Endothelial cell of umbilical vein (primary cell): Measurements from ENCODE around the gene ACTR3. TPM values are rescaled to one million over a fixed set of nuclear protein-coding genes. Genes with fewer than 3 reads are reported as not detected.

Experiments used
- BruUV-seq: library from RNA; stranded (reverse); fragments of 400-500 nt; replicated peaks from 2 replicates; lab custom pipeline; 2021; lab: Mats Ljungman, UMichigan
- CTCF ChIA-PET: fragments of 300-600, 350-600 bp; sonication (Branson Sonifier 250); formaldehyde crosslinking; loops from one replicate; lab custom pipeline; 2021; ENCODE audit warnings: antibody characterized with exemption, inconsistent platforms; lab: Charles Lee
- POLR2A ChIA-PET: fragments of 300-600, 350-600 bp; sonication (Branson Sonifier 250); formaldehyde crosslinking; loops from one replicate; lab custom pipeline; 2021; ENCODE audit warnings: antibody characterized with exemption, inconsistent platforms; lab: Charles Lee
- DNase-seq: peaks from one replicate; pipeline ENCODE4 v3.0.0-alpha.2; 2011; ENCODE audit warnings: low read depth, low spot score
- FAIRE-seq: peaks from 2 replicates; lab custom pipeline; 2011; peaks lifted over from hg19 to GRCh38; lab: Jason Lieb, UNC
- H2AFZ ChIP-seq: 2 replicates; pipeline ENCODE4 v1.6.0; 2012; ENCODE audit warnings: low read depth, low read length, control low read depth, inconsistent platforms
- H3K27ac ChIP-seq: 2 replicates; pipeline ENCODE4 v1.5.1; 2011; ENCODE audit warnings: low read depth, mild to moderate bottlenecking, control low read depth, low read length, moderate library complexity; ENCODE audit not compliant: insufficient read depth
- H3K27me3 ChIP-seq, 2 experiments: 2 replicates each; pipeline versions ENCODE4 v1.6.0 to v1.6.1; 2011; ENCODE audit warnings: low read length in 2 of 2, mixed read lengths in 1 of 2; ENCODE audit not compliant: control insufficient read depth in 2 of 2, insufficient read depth in 2 of 2
- H3K36me3 ChIP-seq, 2 experiments: 2 replicates in 1 of 2; 3 replicates in 1 of 2; pipeline ENCODE4 v1.5.1; 2011; ENCODE audit warnings: low read length in 2 of 2, mild to moderate bottlenecking in 1 of 2, moderate library complexity in 1 of 2; ENCODE audit not compliant: control insufficient read depth in 2 of 2, insufficient read depth in 2 of 2; ENCODE audit errors: extremely low read depth in 1 of 2
- H3K4me1 ChIP-seq: 3 replicates; pipeline ENCODE4 v1.5.1; 2011; ENCODE audit warnings: mild to moderate bottlenecking, low read length; ENCODE audit not compliant: control insufficient read depth, insufficient read depth; ENCODE audit errors: extremely low read depth
- H3K4me2 ChIP-seq: 2 replicates; pipeline ENCODE4 v1.6.1; 2011; ENCODE audit warnings: low read length, control low read depth, mixed read lengths; ENCODE audit not compliant: insufficient read depth
- H3K4me3 ChIP-seq, 3 experiments: fragments of 200-600 bp in 1 of 3; sonication (generic), shearing (Covaris generic) in 1 of 3; replicated peaks in 1 of 3; 2 replicates each; pipeline ENCODE4 v1.5.1; 2011 to 2016; ENCODE audit warnings: control low read depth in 3 of 3, low read length in 3 of 3, mild to moderate bottlenecking in 2 of 3, inconsistent platforms in 1 of 3, low read depth in 1 of 3, moderate library complexity in 1 of 3; ENCODE audit not compliant: insufficient read depth in 1 of 3
- H3K79me2 ChIP-seq: 2 replicates; pipeline ENCODE4 v1.6.0; 2012; ENCODE audit warnings: low read length, inconsistent platforms; ENCODE audit not compliant: control insufficient read depth, insufficient read depth
- H3K9ac ChIP-seq: replicated peaks from 2 replicates; pipeline ENCODE3; 2011; ENCODE audit warnings: low read length, control low read depth; ENCODE audit not compliant: insufficient read depth; ENCODE audit errors: extremely low read depth
- H3K9me1 ChIP-seq: replicated peaks from 3 replicates; pipeline ENCODE4 v1.6.0; 2011; ENCODE audit warnings: mild to moderate bottlenecking, low read length; ENCODE audit not compliant: control insufficient read depth, insufficient read depth; ENCODE audit errors: extremely low read depth
- H3K9me3 ChIP-seq: replicated peaks from 2 replicates; pipeline ENCODE4 v1.5.1; 2012; ENCODE audit warnings: low read length, inconsistent platforms; ENCODE audit not compliant: control insufficient read depth, insufficient read depth
- H4K20me1 ChIP-seq: replicated peaks from 2 replicates; pipeline ENCODE3; 2011; ENCODE audit warnings: mild to moderate bottlenecking, low read length; ENCODE audit not compliant: control insufficient read depth, insufficient read depth; ENCODE audit errors: extremely low read depth
- EZH2 ChIP-seq: IDR thresholded peaks from 2 replicates; pipeline ENCODE4 v1.6.1; 2012; ENCODE audit warnings: borderline replicate concordance, low read depth, mild to moderate bottlenecking, moderate library complexity, low read length, inconsistent platforms; ENCODE audit not compliant: severe bottlenecking
- GATA2 ChIP-seq: IDR thresholded peaks from 2 replicates; pipeline ENCODE4 v1.7.0; 2011; ENCODE audit warnings: low read depth, mild to moderate bottlenecking, moderate library complexity, mixed read lengths, low read length; ENCODE audit not compliant: insufficient read length, insufficient read depth
- JUN ChIP-seq: IDR thresholded peaks from 2 replicates; pipeline ENCODE4 v1.6.1; 2011; ENCODE audit warnings: borderline replicate concordance, low read depth; ENCODE audit not compliant: insufficient read length, insufficient read depth
- POLR2A ChIP-seq: IDR thresholded peaks from 2 replicates; pipeline ENCODE4 v1.6.1; 2012; ENCODE audit warnings: low read depth, mild to moderate bottlenecking, control low read depth, low read length
- dilution Hi-C: fragments of 300-500 bp; cut with MboI; formaldehyde crosslinking; loops from one replicate; pipeline ENCODE4 v1.15.0; 2019; ENCODE audit warnings: low sequenced_read_pairs; ENCODE audit not compliant: extremely low pct_ligation_motif_present
- intact Hi-C: fragments of 100-400 bp; cut with micrococcal nuclease; formaldehyde crosslinking; loops from one replicate; pipeline ENCODE4 v1.10.0; 2022
- polyA plus RNA-seq, 4 experiments: library from polyadenylated mRNA; depleted of rRNA in 3 of 4; stranded (reverse) in 3 of 4; unstranded in 1 of 4; fragments of >200 nt; gene quantifications; 2 replicates each; pipeline versions ENCODE4 v1.2.1 to v1.2.3, GENCODE V29; 2011 to 2012; ENCODE audit warnings: missing spikeins in 1 of 4
- small RNA-seq: library from RNA; depleted of rRNA; stranded (forward); fragments of <200 nt; gene quantifications from one replicate; pipeline ENCODE3, GENCODE V24; 2012; ENCODE audit warnings: low replicate concordance, low read depth; ENCODE audit not compliant: insufficient read depth, insufficient read length
- total RNA-seq: library from RNA; stranded (reverse); gene quantifications from 2 replicates; pipeline ENCODE4 v1.2.3, GENCODE V29; 2021
- TF ChIP-seq, protein P1 (sequence below): IDR thresholded peaks from 2 replicates; pipeline ENCODE4 v1.6.1; 2011; ENCODE audit not compliant: insufficient read depth, insufficient read length
- TF ChIP-seq, protein P2 (sequence below), 2 donors: IDR thresholded peaks; 1 replicate in 1 of 2; 2 replicates in 1 of 2; pipeline ENCODE4 v1.5.1; 2011; ENCODE audit warnings: low read length in 2 of 2, mild to moderate bottlenecking in 2 of 2, moderate library complexity in 2 of 2, control low read depth in 1 of 2, inconsistent platforms in 1 of 2, low read depth in 1 of 2; ENCODE audit not compliant: insufficient read depth in 1 of 2; ENCODE audit errors: extremely low read depth in 1 of 2

Gene ACTR3
- total and polyA plus RNA-seq, 2 donors (not counting 3 experiments of a cell fraction or from before 2014, with no cell fraction given), result 120 to 401 TPM

DNA sequence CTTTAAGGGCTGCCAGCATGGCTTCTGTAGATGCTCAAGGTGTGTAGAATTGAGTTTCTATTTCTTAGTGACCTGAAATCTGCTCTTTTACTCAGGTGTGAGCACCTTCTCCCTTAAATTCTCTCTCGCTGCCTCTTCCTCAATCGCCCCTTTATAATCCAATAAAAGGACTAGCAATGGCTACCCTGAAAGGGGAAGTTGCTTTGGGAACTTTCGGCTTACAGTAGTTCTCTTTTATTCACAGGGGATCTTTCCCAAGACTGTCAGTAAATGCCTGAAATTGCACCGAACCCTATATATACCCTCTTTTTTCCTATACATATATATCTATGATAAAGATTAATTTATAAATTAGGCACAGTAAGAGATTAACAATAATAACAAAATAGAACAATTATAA, 121.8 kb downstream of the ACTR3 start:
- Histone ChIP-seq H3K9me1 (no peaks in the 10 kb centered on the region), H3K4me3 (no peak overlapping the region), H3K4me2 (no peak overlapping the region), H3K9ac (no peak overlapping the region), H3K27ac (no peak overlapping the region), H3K79me2 (no peaks in the 10 kb centered on the region), H3K4me1 (no peaks in the 10 kb centered on the region), H2AFZ (no peak overlapping the region), H3K27me3 (no peaks in the 10 kb centered on the region), H4K20me1 (no peaks in the 10 kb centered on the region), H3K36me3 (no peaks in the 10 kb centered on the region), H3K9me3 (no peaks in the 10 kb centered on the region)
- CTCF ChIA-PET, result no interaction called here
- TF ChIP-seq GATA2 (no peak), POLR2A (no peak), JUN (no peak), EZH2 (no peak)
- TF ChIP-seq, protein P1, sequence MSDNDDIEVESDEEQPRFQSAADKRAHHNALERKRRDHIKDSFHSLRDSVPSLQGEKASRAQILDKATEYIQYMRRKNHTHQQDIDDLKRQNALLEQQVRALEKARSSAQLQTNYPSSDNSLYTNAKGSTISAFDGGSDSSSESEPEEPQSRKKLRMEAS, result no peak
- TF ChIP-seq, protein P2, sequence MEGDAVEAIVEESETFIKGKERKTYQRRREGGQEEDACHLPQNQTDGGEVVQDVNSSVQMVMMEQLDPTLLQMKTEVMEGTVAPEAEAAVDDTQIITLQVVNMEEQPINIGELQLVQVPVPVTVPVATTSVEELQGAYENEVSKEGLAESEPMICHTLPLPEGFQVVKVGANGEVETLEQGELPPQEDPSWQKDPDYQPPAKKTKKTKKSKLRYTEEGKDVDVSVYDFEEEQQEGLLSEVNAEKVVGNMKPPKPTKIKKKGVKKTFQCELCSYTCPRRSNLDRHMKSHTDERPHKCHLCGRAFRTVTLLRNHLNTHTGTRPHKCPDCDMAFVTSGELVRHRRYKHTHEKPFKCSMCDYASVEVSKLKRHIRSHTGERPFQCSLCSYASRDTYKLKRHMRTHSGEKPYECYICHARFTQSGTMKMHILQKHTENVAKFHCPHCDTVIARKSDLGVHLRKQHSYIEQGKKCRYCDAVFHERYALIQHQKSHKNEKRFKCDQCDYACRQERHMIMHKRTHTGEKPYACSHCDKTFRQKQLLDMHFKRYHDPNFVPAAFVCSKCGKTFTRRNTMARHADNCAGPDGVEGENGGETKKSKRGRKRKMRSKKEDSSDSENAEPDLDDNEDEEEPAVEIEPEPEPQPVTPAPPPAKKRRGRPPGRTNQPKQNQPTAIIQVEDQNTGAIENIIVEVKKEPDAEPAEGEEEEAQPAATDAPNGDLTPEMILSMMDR (IDR thresholded peaks at IDR 0.05; ENCODE audit: extremely low read depth in 1 of 2, insufficient read depth in 1 of 2, low read depth in 1 of 2, low read length in 2 of 2), result no peak
- BruUV-seq, result no TSS peak
- intact Hi-C loops (no loop called here), dilution Hi-C loops (no loop called here)
- FAIRE-seq (no peak), DNase-seq (no peak)
- POLR2A ChIA-PET, result no interaction called here

Small RNAs within 50 kb of the gene (small RNA-seq; reads per million reads assigned to genes)
- gene RF00012, result not detected

Other genes with a start within 250 kb of the ACTR3 start
- 46.6 and 51.1 TPM in 2 replicates for gene SLC35F5, start 133.4 kb upstream of the ACTR3 start, total RNA-seq
- gene SLC35F5, start 133.4 kb upstream of the ACTR3 start, polyA plus RNA-seq, result 18.3 and 22.4 TPM in 2 replicates